Memory B cell (primary cell): ENCODE data around the gene SEC61A1.

Source experiments
- ATAC-seq: fragments of 150-1000 bp; cut with Tn5 transposase; 2 replicates; pipeline ENCODE4 v1.10.0; 2021; ENCODE audit warnings: low read depth, mild to moderate bottlenecking, moderate library complexity
- DNase-seq, 2 donors: peaks; one replicate each; pipeline ENCODE4 v3.0.0; 2022; ENCODE audit warnings: low spot score in 2 of 2
- H3K27ac Mint-ChIP-seq: one replicate; pipeline ENCODE4 v1.8.0; 2022; ENCODE audit warnings: mild to moderate bottlenecking, moderate library complexity, mixed read lengths
- H3K27me3 Mint-ChIP-seq: one replicate; pipeline ENCODE4 v1.8.0; 2022; ENCODE audit warnings: mixed read lengths
- H3K36me3 Mint-ChIP-seq: one replicate; pipeline ENCODE4 v1.8.0; 2022; ENCODE audit warnings: mild to moderate bottlenecking, mixed read lengths
- H3K4me1 Mint-ChIP-seq: one replicate; pipeline ENCODE4 v1.8.0; 2022; ENCODE audit warnings: mixed read lengths
- H3K4me3 Mint-ChIP-seq: one replicate; pipeline ENCODE4 v1.8.0; 2022; ENCODE audit warnings: mild to moderate bottlenecking, moderate library complexity, mixed read lengths
- H3K9me3 Mint-ChIP-seq: one replicate; pipeline ENCODE4 v1.8.0; 2022; ENCODE audit warnings: mixed read lengths

The SEC61A1 gene

DNA sequence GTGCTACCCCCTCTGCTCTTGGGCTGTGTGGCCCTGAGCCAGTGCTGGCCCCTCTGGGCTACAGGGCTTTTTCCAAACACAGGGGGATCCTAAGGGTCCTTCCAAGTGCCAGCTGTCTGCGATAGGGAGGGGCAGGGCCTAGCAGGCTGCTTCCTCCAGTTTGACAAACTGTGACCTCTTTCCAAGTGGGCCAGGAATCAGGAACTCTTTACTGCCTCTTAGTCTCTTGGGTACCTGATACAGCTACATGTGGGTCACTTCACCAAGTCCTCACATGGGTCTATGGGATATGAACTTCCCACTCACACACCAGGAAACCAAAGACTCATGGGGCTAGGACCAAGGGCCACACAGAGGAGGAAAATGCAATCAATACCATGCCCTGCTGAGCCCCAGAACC lies 25.4 kb downstream of the SEC61A1 start:
- Mint-ChIP-seq H3K9me3 (no peaks in the 10 kb centered on the region), H3K27ac (no peak overlapping the region), H3K4me1 (peaks cover 2% of the 10 kb centered on the region), H3K36me3 (peaks cover 16% of the 10 kb centered on the region), H3K4me3 (peak overlapping the region; percentile 77), H3K27me3 (no peaks in the 10 kb centered on the region)
- no peak for ATAC-seq
- no peak for DNase-seq

DNA sequence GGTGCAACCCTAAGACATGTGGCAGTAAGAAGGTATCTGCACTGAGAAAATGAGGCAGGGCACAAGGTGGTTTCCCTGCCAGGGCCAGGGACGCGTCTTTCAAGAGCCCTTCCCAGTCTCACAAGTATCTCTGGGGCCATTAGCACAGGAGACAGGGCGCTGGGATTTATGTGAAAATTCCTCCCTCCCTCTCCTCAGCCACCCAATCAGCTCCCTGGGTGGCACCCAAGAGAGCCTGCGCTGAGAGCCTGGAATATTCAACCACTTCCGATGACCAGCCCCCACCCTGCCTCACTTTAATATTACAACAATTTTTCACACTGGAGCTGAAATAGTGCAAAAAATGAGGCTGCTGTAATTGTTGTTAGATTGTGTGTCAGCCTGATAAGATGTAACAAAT lies 26.1 kb downstream of the SEC61A1 start:
- Mint-ChIP-seq H3K27ac (no peak overlapping the region), H3K4me3 (no peak overlapping the region), H3K27me3 (no peaks in the 10 kb centered on the region), H3K36me3 (peaks cover 16% of the 10 kb centered on the region), H3K9me3 (no peaks in the 10 kb centered on the region), H3K4me1 (peaks cover 2% of the 10 kb centered on the region)
- ATAC-seq (no peak), DNase-seq (no peak)

DNA sequence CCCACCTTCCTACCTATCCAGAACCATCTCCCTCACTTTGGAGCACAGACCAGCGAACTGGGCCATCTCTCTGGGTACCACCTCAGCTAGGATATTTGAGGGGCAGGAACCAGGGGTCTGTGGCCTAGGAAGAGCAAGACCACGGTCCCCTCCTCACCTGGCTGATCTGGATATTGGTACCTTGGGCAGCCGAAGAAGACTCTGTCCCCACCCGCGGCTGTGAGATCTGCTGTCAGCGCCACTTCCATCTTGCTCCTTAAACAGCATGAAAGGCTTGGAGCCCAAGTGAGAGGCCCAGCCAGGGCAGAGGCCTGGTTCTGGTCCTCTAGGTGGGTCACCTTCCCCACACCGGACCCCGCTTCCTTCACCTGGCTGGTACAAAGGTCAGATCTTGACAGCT lies 26.6 kb downstream of the SEC61A1 start:
- H3K36me3 Mint-ChIP-seq: peaks cover 17% of the 10 kb centered on the region
- H3K27me3 Mint-ChIP-seq: no peaks in the 10 kb centered on the region
- ATAC-seq: no peak
- no peaks in the 10 kb centered on the region for H3K9me3 Mint-ChIP-seq
- H3K4me1 Mint-ChIP-seq: peaks cover 2% of the 10 kb centered on the region
- no peak overlapping the region for H3K27ac Mint-ChIP-seq
- no peak for DNase-seq
- no peak overlapping the region for H3K4me3 Mint-ChIP-seq

DNA sequence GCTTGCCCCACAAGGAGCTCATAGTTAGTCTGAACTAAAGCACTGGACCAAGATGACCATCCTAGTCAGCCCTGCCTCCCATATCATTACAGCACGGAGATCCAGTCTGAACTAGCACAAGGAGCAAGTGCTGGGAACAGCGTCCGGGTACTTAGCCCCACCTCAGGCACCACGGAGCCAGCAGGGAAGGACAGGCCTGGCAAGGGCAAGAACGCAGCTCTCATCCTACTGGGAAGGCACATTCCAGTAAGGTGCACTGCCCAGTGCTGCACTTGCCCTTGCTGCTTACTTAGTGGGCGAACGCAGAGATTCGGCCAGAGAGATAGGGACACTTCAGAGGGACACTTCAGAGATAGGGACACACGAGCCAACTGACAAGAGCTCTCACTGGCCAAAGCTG lies 27.6 kb downstream of the SEC61A1 start:
- Mint-ChIP-seq H3K27ac (no peak overlapping the region), H3K36me3 (peaks cover 22% of the 10 kb centered on the region), H3K9me3 (no peaks in the 10 kb centered on the region), H3K4me3 (no peak overlapping the region), H3K4me1 (peaks cover under 1% of the 10 kb centered on the region), H3K27me3 (no peaks in the 10 kb centered on the region)
- ATAC-seq: no peak
- no peak for DNase-seq

DNA sequence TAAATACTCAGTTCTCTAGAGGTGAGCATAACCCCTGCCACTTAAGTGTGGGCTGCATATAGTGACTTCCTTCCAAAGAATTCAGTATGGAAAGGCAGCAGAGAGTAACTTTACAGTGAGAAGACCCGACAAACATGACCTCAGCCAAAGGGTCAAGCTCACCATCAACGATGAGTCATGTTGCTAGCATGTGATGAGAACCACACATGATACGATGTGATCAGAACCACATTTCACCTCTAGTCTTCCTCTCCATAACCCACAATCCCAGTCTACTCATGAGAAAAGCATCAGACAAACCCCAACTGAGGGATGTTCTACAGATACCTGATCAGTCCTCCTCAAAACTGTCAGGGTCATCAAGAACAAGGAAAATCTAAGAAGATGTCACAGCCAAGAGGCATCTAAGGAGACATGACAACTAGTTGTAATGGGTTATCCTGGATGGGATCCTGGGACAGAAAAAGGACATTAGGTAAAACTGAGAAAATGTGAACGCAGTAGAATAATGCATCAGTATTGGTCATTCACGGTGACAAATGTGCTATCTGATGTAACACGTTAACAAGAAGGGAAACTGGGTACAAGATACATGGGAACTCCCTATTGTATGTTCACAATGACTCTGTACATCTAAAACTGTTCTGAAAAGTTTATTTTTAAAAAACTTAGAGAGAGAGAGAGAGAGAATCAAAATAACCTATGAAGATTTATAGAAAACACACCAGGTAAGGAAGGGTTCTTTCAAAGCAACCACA lies 28.3 kb downstream of the SEC61A1 start:
- H3K27ac Mint-ChIP-seq: no peak overlapping the region
- no peak overlapping the region for H3K4me3 Mint-ChIP-seq
- no peak for DNase-seq
- H3K27me3 Mint-ChIP-seq: no peaks in the 10 kb centered on the region
- ATAC-seq: no peak
- H3K4me1 Mint-ChIP-seq: no peaks in the 10 kb centered on the region
- no peaks in the 10 kb centered on the region for H3K9me3 Mint-ChIP-seq
- H3K36me3 Mint-ChIP-seq: peaks cover 22% of the 10 kb centered on the region

DNA sequence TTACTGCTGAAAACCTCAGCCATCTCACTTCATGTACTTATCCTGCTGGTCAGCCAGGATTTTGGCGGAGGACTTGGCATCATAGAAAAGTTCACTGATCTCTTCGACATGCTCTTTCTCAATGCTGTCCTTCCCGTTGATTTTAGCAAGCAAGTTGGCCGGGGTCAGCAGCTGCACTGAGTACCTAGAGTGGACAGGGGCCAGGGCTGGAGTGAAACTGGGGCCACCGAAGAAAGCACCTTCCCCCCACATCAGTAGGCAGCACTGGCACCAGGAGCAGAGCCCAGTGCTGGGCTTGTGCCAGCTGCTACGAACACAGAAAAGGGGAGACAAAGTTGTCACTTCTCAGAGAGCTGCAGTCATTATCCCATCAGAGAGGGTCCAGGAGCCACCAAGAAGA lies 29.0 kb downstream of the SEC61A1 start:
- peaks cover 22% of the 10 kb centered on the region for H3K36me3 Mint-ChIP-seq
- no peaks in the 10 kb centered on the region for H3K27me3 Mint-ChIP-seq
- DNase-seq: no peak
- no peak overlapping the region for H3K27ac Mint-ChIP-seq
- no peak for ATAC-seq
- H3K9me3 Mint-ChIP-seq: no peaks in the 10 kb centered on the region
- H3K4me3 Mint-ChIP-seq: no peak overlapping the region
- no peaks in the 10 kb centered on the region for H3K4me1 Mint-ChIP-seq

DNA sequence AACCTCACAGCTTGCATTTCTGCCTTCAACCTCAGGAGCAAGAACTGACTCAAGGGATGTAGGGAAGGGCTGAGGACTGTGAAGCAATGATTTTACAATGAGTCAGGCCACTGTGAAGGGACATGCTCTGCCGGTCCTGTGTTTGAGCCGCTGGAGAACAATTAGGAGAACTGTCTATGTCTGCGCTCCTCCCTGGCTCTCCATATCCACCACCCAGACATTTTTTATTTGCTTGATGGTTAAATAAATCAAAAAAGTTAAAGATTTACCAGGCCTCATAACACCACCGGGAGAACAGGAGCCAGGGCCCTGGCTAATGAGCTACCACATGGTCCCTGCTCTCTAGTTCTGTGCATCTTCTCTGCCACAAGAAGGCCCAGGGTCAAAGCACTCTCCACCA lies 29.6 kb downstream of the SEC61A1 start:
- H3K27ac Mint-ChIP-seq: no peak overlapping the region
- no peak overlapping the region for H3K4me3 Mint-ChIP-seq
- H3K27me3 Mint-ChIP-seq: no peaks in the 10 kb centered on the region
- ATAC-seq: no peak
- H3K4me1 Mint-ChIP-seq: no peaks in the 10 kb centered on the region
- no peak for DNase-seq
- no peaks in the 10 kb centered on the region for H3K9me3 Mint-ChIP-seq
- peaks cover 25% of the 10 kb centered on the region for H3K36me3 Mint-ChIP-seq

DNA sequence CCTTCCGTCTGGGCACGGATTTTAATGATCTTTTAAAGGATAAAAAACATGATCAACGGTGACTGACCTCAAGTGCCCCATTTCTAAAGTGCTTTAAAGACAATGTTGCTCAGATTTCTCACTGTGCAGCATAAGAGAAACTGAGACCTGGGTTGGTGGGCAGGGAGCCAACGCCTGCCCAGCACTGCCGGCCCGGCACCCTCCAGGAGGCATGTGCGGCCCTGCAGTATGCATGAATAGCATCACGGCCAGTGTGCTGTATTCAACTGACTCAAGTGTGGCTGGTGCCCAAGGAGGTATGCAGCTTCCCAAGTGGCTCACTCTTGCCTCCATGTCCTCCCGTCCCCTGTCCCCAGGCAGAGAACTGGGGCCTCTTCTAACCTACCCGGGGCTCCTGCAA lies 30.3 kb downstream of the SEC61A1 start:
- Mint-ChIP-seq H3K4me3 (no peak overlapping the region), H3K27ac (no peak overlapping the region), H3K36me3 (peaks cover 29% of the 10 kb centered on the region), H3K9me3 (no peaks in the 10 kb centered on the region), H3K4me1 (peaks cover 2% of the 10 kb centered on the region), H3K27me3 (no peaks in the 10 kb centered on the region)
- no peak for DNase-seq
- ATAC-seq: no peak

DNA sequence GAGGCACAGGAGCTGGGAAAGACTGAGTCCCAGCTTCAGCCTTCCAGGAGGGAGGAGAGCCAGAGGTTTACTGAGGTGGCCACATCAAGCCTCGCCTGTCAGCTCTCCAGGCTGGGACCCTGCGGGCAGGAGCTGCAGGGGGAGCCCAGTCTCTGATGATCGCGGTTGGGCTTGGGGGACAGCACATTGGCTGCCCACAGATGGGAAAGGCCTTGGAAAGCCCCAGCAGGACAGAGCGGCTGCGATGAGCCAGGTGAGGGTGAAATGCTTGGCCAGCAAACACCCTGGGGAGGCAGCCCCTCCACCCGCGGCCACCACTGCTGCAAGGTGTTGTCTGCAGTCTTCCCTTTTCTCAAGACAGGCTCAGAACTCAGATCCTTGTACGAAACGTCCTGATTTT lies 31.2 kb downstream of the SEC61A1 start:
- no peak overlapping the region for H3K27ac Mint-ChIP-seq
- H3K4me1 Mint-ChIP-seq: peaks cover 2% of the 10 kb centered on the region
- no peak for DNase-seq
- no peaks in the 10 kb centered on the region for H3K9me3 Mint-ChIP-seq
- H3K36me3 Mint-ChIP-seq: peaks cover 31% of the 10 kb centered on the region
- ATAC-seq: no peak
- H3K27me3 Mint-ChIP-seq: no peaks in the 10 kb centered on the region
- H3K4me3 Mint-ChIP-seq: no peak overlapping the region

DNA sequence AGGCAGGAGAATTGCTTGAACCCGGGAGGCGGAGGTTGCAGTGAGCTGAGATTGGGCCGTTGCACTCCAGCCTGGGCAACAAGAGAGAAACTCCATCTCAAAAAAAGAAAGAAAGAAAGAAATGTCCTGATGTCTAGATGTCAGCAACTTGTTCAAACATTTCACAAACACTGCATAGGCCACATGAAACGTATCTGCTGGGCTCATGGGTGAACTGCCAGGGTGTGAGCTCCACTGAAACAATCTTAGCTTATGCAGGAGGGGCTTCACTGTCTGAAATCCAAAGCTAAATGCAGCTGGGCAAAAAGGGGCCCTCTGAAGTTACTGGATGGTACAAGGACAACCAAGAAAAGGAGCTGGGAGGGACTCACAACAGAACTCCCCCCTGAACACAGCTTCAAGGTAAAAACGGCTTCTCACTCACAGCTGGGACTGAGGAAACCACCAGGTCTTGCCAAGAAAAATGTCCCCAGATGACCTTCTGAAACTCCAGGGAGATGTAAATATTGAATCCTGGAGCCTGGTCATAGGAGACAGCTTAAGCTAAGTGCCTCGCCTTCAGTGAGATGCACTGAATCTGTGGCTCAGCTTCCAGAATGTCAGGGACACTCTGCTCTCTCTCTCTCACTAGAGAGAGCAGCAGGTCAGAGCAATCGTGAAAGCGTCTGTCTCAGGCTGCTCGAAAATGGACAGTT lies 31.9 kb downstream of the SEC61A1 start:
- no peak overlapping the region for H3K4me3 Mint-ChIP-seq
- no peaks in the 10 kb centered on the region for H3K27me3 Mint-ChIP-seq
- peaks cover 29% of the 10 kb centered on the region for H3K36me3 Mint-ChIP-seq
- no peaks in the 10 kb centered on the region for H3K9me3 Mint-ChIP-seq
- no peak overlapping the region for H3K27ac Mint-ChIP-seq
- no peak for DNase-seq
- H3K4me1 Mint-ChIP-seq: peaks cover 3% of the 10 kb centered on the region
- ATAC-seq: no peak

DNA sequence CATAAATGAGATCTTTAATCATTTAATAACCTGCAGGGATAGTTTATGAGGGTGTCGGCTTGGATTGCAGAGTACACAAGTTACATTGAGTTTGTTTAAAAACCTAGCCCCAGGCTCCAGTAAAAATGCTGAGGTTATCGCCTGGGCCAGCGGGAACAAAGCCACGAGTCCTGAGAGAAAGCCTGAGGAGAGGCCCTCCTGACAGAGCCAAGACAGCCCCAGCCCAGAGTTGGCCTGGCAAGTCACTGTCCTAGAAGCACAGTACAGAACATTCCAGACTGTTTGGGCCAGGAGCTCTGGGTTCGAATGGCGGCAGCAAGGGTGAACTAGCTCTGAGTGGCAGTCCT lies 32.4 kb downstream of the SEC61A1 start:
- no peaks in the 10 kb centered on the region for H3K9me3 Mint-ChIP-seq
- DNase-seq (no peak), ATAC-seq (no peak)
- H3K4me1 Mint-ChIP-seq: peaks cover 3% of the 10 kb centered on the region
- peaks cover 26% of the 10 kb centered on the region for H3K36me3 Mint-ChIP-seq
- no peaks in the 10 kb centered on the region for H3K27me3 Mint-ChIP-seq
- H3K27ac Mint-ChIP-seq: no peak overlapping the region
- H3K4me3 Mint-ChIP-seq: no peak overlapping the region

DNA sequence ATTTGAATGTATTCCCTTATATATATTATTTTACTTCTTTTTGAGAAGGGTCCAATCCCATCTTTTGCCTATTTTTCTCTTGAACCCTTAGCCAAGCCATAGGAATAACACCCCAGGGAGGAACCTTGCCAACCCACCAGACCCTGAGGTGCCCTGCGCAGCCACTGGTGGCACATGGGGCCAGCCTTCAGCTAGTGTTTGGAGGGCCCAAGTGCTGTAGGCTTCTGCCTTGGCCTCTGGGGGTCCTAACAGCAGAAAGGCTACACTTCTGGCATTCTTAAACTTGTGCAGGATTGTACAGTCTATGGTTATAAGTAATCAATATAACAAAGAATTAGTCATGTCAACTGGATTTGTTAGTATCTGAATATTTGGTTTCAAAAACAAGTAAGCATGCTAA lies 36.9 kb downstream of the SEC61A1 start:
- DNase-seq (no peak), ATAC-seq (no peak)
- no peak overlapping the region for H3K27ac Mint-ChIP-seq
- no peak overlapping the region for H3K4me3 Mint-ChIP-seq
- H3K36me3 Mint-ChIP-seq: peaks cover 11% of the 10 kb centered on the region
- peaks cover 3% of the 10 kb centered on the region for H3K4me1 Mint-ChIP-seq
- H3K9me3 Mint-ChIP-seq: no peaks in the 10 kb centered on the region
- H3K27me3 Mint-ChIP-seq: no peaks in the 10 kb centered on the region

DNA sequence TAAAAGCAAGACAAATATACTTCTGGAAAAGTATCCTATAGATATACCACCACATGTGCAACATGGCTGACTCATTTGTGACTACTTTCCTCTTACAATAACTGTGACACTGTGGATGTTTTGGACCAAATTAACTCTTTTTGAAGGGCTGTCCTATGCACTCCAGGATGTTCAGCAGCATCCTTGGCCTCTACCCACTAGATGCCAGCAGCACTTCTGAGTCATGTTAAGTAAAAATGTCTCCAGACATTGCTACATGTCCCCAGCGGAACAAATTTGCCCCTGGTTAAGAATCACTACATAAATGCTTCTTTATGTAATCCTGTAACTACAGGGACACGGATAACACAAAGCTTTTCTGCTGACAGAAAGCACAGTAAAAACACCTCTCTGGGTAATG lies 39.3 kb downstream of the SEC61A1 start:
- Mint-ChIP-seq H3K27ac (no peak overlapping the region), H3K9me3 (no peaks in the 10 kb centered on the region), H3K36me3 (peaks cover 12% of the 10 kb centered on the region), H3K4me3 (no peak overlapping the region), H3K4me1 (peaks cover 3% of the 10 kb centered on the region), H3K27me3 (no peaks in the 10 kb centered on the region)
- no peak for ATAC-seq
- DNase-seq: no peak

DNA sequence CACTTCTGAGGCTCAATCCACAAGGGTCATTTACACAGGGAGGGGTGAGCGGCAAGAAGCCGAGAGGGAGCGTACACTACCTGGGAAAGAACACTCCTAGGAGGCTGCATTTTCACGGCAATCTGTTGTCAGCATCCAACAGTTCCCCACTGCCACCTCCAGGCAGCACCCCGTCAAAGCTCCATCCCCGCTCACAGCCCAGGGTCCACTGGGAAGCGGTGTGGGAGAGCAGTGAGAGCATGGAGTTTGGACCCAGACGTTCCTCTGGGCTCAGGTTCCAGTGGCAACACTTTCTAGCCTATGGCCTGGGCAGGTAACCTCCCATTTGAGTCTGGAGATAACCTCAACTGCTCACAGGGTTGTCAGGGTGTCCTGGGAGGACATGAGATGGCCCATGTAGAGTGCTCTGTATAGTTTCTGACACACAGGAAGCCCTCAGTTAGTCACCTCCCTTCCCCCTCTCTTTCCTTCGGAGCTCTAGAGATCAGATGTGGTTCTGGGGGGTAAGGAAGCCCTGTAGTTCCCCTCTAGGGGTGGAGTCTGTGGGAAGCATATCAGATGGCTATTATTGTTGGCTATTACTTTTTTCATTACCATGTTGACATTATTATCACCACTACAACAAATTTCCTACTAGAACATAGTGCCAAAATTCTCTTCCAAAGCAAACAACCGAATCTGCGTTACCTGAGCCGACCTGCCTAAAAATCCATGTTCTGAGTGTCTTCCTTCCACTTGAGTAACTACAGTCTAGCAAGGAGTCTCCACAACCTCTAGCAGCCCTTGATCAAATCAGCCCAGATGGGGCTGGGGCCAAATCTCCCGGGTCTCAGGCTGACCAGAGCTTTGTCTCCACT lies 42.3 kb downstream of the SEC61A1 start:
- no peak for DNase-seq
- Mint-ChIP-seq H3K4me1 (no peaks in the 10 kb centered on the region), H3K4me3 (no peak overlapping the region), H3K27ac (no peak overlapping the region), H3K27me3 (no peaks in the 10 kb centered on the region), H3K36me3 (peaks cover 20% of the 10 kb centered on the region), H3K9me3 (no peaks in the 10 kb centered on the region)
- ATAC-seq: no peak
